GM21423 (cell line): ENCODE data around the gene CLEC5A.
A peak's percentile ranks its signal among the peaks of the same experiment; 100 is the strongest.
"Not testable (repeated sequence)": the region's sequence is repeated elsewhere in the genome, so short reads cannot be mapped to it uniquely, and the experiment has no call there.

Experiments
- ATAC-seq: cut with Tn5 transposase; IDR thresholded peaks from one replicate; pipeline ENCODE4 v1.9.1; 2021; ENCODE audit warnings: mild to moderate bottlenecking, moderate library complexity; ENCODE audit not compliant: unreplicated experiment

CLEC5A gene

DNA sequence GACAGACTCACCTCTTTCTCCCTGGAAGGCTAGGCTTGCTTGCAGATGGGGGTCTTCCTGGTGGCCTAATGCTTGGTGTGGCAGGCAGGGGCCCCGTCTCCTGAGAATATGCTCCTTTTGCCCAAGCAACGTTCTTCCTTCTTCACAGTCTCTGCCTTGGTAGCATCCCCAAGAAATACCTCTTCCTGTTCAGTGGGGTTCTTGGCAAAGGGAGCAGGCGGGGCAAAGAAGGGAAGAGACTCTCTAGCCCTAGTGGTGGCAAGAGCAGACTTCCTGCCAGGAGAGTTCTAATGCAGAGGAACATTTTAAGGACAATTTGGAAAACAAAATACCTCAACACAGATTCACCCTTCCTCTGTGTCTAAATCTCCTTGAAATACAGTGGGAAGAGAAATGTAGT lies at the start of gene CLEC5A:
CLEC5A (minus strand) TSS at position 179 of the 400 bp plus-strand sequence. CDS start 682 bp downstream, outside the sequence.
- ATAC-seq, result no peak

DNA sequence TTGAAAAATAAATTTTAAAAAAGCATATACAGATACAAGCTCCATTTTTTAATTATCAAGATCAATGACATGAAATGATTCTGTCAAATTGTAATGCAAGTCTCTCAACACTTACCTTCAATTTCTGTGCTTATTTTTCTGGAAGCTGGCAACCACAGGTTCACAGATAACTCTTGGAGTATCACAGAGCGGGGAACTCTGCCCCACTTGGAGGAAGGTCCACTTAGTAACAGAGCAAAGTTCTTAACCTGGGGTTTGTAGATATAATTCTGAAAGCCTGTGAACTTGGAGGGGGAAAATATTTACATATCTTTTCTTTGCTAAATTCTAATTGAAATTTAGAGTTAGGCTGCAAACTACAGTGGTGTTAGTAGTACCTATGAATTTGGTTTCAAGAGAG lies 46.6 kb upstream of the CLEC5A start:
- ATAC-seq, result no peak

DNA sequence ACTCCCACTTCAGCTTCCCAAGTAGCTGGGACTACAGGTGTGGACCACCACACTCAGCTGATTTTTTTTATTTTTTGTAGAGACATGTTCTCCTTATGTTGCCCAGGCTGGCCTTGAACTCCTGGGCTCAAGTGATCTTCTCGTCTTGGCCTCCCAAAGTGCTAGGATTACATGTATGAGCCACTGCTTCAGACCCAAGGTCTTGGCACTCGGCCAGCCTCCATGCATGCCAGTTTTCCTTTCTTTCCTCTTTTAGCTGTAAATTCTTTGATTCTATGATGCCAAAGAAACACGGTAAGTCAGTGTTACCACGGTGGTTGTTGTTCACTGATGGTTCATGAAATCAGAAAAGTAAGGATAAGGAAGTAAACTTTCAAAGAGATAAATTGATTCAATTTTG lies 45.9 kb upstream of the CLEC5A start:
- ATAC-seq, result no peak

DNA sequence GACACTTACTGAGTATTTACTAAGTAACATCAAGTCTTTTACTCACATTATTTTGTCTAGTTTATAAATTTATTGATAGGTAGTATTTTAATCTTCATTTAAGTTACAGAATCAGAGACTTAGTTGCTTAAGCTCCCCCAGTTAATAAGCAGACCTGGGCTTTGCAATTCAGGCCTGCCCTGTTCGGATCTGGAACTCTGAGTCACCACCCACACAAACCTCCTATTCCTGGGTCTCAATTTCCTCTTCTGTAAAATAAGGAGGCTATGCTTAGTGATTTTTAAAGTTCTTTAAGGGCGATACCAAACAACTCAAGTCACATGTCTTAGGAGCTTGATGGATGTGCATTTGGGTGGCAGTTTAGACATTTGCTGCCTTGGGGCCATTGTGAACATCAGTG lies 45.4 kb upstream of the CLEC5A start:
- ATAC-seq, result no peak

DNA sequence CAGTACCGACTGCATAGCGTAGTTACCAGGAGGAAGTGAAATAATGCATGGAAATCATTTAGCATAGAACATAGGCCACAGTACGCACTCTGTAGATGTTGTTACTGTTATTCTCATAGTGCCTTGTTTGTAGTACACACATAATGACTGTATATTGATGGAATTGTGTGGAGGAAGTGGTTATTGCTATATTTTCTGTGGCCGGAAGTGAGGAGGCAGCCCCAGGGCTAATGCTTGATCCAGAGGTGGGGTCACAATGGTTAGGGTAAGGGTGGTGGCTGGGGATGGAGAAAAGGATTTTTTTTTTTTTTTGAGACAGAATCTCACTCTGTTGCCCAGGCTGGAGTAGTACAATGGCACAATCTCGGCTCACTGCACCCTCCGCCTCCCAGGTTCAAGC lies 44.4 kb upstream of the CLEC5A start:
- ATAC-seq, result no peak

DNA sequence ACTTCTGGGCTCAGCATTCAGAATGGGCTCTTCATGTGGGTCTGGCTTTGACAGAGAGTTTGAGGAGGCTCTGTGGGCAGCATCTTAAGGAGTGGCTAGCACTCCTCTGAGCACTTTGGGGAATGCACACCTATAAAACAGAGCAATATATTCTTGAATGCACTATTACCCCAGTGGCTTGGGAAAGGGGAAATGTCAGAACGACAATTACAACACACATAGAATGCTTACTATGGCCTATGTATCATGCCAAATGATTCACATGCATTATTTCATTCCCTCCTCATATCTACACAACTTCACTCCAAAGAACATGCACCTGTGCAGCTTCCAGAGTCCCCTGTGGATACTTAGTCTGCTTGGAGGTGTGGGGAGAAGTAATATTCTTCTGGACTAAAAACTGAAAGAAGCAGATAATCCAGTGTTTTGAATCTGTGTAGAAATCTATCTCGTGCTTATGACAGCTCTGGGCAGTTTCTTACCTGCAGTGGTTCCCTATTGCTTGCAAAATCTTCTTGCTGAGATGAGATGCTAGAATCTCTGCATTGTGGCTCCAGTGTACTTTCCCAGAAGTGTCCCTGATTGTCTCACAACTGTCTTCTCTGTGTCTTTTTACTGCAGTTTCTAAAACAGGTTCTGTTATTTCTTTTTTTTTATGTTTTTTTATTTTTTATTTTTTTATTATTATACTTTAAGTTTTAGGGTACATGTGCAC lies 43.4 kb upstream of the CLEC5A start:
- ATAC-seq, result no peak

DNA sequence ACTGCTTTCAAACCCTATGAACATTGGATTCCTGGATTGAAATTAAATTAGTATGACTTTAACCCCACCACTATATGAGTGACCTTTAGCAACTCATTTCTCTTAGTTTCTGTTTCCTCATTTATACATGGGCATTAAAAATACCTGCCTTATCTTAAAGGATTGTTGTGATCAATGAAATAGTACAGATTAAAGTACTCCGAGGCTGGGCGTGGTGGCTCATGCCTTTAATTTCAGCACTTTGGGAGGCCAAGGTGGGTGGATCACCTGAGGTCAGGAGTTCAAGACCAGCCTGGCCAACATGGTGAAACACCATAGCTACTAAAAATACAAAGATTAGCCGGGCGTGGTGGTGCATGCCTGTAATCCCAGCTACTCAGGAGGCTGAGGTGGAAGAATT lies 41.0 kb upstream of the CLEC5A start:
- ATAC-seq, result not testable (repeated sequence)

DNA sequence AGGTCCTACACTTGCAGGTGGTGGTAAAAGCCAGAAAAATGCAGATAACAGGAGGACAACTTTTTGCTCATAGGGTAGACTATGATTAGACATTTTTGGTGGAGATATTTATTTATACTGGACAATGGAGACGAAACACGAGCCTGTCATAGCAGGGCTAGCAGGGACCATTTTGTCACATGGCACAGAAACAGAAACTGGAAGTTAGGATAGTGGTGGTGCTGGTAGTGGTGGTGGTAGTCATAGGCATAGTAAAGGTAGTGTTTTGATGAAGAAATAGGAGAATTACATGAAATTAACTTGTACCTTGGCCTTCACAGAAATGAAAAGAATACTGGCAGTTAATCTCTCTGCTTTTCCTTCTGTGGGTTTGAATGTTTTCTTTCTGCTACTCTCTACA lies 40.1 kb upstream of the CLEC5A start:
- ATAC-seq, result no peak

DNA sequence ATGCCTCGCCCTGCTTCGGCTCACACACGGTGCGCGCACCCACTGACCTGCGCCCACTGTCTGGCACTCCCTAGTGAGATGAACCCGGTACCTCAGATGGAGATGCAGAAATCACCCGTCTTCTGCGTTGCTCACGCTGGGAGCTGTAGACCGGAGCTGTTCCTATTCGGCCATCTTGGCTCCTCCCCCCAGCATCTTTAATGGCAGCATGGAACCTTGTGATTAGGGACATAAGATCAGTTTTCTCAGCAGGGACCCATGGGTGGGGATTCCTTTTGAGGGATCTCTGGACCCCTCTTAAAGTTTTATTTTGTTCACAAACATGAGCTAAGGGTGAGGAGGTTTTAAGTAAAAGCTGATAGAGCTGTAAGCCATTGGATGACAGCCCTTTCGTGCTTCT lies 39.2 kb upstream of the CLEC5A start:
- not testable (repeated sequence) for ATAC-seq

DNA sequence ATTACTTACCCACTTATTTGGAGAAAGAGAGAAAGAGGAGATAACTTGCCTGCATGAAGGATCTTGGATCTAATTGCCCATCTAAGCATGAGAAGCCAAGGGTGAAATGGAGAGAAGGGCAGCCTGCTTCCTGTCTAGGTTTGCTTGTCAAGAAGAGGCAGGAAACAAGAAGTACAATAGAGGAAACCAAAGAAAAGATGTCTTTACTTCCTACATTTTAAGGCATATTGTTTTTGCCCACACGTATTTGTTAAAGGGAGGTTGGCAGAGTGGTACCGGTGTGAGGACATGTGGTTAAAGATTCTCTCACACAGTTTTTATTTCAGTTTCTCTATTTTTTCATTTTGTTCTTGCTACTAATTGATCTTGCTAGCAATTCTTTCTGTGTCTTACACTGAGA lies 32.8 kb upstream of the CLEC5A start:
- ATAC-seq, result no peak

DNA sequence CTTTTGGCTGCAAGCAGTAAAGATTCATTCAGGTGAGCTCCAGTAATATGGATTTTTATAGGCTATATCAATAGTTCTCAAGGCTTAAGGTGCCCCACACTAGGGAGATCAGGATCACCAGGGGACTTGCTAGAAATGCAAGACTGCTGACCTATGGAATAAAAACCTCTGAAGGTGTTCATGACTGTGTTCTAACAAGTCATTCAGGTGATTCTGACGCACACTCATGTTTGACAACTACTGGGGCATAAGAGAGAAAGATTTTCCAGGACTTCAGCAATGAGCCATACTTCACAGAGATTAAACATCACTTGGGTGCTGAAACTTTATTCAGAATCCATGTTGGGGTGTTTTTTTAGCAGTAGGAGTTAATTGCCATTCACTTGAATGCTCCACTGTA lies 31.6 kb upstream of the CLEC5A start:
- ATAC-seq, result no peak

DNA sequence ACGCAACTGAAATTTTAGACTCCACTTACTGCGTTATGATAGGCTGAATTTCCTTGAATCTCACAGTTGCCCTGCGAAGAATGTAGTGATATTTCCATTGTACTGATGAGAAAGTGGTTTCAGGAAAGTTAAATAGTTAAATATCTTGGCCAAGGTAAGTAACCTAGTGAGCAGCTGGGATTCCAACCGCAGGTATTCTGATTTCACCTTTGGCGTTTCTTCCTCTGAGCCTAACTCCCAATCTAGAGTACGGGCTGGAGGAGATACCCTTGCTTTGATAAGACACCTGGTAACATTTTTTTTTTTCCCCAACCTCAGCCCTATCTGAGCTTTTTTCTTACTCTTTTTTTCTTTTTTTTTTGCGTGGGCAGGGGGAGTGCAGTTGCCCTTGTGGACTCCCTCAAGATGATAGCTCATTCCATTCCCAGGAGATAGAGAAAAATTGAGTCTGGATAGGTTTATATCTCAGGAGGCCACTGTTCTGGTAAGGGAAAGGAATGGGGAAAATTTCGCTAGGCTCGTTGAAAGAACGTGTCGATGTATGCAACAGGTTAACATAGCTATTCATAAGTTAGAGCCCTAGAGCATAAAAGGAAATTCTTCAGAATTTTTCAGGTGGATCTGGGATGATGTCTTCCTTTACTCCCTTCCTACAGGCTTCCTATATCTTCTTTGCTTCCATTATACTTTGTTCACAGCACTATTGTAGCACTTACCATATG lies 29.9 kb upstream of the CLEC5A start:
- no peak for ATAC-seq

DNA sequence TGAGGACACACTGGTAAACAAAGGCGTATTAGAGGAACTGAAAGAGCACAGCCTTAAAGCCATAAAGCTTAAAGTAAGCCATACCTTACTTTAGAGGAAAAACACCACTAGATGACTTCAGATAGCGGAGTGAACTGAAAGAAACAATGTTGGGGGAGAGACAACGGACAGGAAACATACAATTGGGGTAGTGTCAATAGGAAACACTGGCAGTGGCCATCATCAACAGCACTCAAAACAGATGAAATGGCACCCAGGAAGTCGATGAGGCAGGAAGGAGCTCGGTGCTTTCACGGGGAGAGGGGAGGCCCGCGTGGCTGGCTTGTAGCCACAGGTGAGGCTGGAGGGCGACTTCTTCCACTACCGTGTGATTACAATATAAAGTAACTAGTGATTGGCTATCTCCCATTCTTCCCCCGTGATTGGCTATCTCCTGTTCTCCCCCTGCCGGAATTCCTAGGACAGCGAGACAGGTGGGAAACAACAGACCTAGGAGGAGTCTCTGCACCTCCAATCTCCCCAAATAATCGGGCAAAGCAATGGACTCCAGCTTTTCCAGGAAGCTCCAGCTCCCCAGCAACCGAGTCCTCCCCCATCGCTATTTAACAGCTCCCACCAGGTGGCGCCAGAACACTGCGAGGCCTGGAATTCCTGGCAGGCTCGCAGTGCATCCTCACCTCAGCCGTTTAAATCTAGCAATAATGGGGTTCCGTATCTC lies 29.2 kb upstream of the CLEC5A start:
- ATAC-seq, result peak; percentile 79

DNA sequence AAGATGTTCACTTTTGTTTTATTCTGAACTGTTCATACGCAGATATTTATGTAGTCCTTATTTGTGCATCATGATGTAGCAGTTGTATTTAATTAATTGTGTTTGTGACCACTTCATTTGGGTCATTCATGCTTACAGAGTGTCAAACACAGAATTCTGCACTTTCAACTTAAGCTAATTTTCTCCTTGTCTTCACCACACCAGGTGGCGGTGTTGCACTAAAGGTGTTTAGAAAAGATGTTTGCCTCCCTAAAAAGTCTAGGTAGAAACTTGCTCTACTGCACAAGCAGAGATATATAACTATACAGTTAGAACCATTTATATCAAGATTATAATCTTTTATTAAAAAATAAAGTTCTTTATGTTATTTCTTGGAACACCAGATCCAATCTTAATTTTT lies 28.1 kb upstream of the CLEC5A start:
- ATAC-seq, result no peak

DNA sequence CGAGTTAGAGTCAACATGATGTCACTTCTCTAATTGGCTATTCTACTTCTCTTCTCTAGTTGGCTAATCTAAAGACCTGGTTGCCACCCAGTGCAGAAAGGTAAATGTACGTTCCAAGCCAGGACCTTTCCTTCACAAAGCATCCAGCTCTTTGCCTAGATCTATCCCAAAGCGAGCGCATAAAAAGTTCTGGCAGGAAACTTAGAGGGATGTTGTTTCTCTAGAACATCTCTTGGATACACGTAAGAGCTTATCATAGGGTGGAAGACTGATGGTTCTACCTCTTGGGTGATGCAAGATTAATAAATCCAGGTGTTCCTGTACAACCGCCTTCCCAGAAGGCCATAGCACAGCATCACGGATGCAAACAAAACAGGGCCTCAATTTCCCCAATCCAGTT lies 26.9 kb upstream of the CLEC5A start, which contains the start of gene TAS2R38:
TAS2R38 (minus strand) TSS at position 101 of the 400 bp plus-strand sequence; CDS start at position 17, 84 bp downstream.
- ATAC-seq, result no peak

DNA sequence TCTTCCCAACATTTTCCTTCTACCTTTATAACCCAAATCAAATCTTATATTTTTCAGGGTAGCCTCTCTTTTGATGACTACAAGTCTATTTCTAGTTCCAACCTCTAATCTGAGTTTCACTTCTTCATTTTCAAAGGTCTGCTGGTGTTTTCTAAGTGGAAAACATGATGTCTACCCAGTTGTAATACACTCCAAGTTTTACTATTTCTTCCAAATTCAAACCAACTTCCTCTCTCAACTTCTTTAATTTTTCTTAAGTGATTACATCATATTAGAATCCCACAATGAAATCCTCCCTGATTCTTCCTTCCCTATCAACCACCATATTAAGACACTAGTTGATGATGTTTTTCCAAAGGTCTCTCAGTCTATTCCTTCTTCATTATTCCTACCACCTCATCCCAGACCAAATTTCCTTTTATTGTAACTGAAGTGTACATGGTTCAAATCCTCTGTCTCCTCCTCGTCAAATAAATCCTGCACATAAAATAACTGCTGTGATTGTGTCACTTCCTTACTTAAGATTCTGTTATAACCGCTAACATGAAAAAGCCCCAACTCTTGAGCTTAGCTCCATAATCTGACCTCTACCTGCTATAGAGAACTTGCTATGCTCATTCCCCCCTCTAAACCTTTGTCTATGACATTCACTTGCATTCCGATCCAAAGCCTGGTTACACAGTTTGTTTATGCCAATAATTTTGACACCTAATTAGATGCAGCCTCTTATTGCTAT lies 14.1 kb upstream of the CLEC5A start:
- peak; percentile 71 for ATAC-seq

DNA sequence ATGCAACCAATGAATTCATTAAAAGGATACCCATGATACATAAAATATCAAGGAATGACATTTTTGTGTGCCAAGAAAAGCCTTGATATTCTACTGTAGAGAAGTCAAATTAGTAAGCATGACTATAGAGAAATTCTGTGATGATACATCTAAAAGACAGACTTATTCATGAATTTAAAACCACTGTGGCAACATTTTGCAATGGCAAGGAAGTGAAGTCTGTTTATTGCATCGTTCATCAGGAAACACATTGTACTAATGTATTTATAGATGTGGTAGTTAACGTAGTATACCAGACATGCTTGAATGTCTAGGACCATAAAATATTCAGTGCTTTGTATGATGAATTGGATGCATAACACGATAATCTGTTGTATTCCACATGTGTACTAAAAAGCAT lies 9.3 kb upstream of the CLEC5A start:
- ATAC-seq, result no peak

DNA sequence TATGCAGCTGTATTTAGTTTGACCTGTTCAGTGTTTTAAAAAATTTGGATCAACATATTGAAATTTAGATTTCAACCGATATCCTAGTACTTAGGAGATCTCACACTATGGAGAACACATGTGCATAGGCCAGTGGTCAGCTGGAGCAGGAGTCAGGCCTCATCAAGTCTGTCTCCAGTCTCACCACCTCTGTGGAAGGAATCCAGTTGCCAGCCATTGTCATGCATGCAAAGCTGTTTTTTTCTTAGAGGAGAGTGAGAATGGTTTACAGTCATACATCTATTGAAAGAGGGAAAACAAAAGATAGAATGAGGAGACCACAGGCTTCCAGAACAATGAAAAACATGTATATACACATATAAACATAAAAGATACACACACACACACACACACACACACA lies 7.6 kb upstream of the CLEC5A start:
- no peak for ATAC-seq

DNA sequence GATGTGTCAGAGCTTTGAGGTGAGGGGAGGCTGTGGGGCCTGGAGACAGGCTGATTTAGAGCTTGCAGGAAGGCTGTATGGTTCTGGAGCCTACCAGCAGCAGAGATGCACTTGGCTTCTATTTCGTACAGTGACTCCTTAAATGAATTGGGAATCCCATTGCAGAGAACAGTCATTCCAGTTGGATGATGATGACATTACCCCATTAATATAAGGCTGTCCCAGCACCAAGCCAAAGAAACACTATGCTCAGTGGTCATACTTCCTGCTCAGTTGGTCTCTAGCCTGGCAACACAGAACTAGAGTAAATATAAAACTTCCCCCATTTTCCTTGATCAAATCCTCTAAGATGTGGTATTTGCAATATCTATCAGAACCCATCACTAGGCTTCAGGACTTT lies 5.7 kb upstream of the CLEC5A start:
- no peak for ATAC-seq

DNA sequence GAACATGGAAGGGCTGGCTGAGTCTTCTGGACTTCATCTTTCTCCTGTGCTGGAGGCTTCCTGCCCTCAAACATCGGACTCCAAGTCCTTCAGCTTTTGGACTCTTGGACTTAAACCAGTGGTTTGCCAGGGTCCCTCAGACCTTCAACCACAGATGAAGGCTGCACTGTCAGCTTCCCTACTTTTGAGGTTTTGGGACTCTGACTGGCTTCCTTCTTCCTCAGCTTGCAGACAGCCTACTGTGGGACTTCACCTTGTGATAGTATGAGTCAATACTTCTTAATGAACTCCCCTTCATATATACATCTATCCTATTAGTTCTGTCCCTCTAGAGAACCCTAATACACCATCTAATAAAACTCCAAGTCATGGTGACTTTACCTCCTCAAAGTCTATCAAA lies 4.0 kb upstream of the CLEC5A start:
- no peak for ATAC-seq

DNA sequence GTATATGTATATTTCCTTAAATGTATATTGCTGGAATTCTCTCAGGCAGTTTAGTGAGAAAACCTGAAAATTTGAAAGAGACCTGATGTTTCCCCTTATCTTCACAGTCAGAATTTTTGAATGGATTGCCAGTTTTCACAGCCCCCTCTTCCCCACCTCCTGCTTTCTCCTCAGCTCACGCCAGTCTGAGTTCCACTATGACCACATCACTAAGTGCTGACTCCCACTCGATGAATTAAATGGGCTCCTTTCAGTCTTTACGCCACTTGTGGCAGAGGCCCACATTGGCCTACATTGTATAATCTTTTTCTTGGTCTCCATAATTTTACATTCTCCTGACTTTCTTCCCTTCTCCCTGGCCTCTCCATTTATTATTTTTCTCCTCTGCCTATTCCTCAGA lies 3.1 kb upstream of the CLEC5A start:
- no peak for ATAC-seq
